Retina (tissue), 1 donor: ENCODE results near the gene MYH9.
"Not testable (repeated sequence)": the region's sequence is repeated elsewhere in the genome, so short reads cannot be mapped to it uniquely, and the experiment has no call there.

Experiments
- DNase-seq: peaks from one replicate; pipeline ENCODE4 v3.0.0-alpha.2; 2016

MYH9 gene

DNA sequence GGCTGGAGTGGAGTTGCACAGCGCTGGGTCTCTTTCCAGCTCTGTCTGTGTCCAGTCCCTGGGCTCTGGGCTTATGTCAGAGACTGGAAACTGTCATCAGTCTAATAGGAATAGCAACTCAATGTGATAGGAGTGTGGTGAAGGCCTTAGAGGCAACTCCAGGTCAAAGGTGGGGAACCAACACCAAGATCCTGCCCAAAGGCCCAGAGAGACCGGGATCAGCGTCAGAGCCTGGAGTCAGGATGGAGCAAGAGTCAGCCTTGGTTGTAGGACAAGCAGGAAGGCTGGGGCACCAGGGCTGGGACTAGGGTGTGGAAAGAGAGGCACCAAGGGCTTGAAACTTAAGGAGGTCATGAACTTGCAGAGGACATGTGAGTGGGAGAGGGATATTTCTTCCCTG lies 125.5 kb downstream of the MYH9 start:
- DNase-seq: not testable (repeated sequence)

DNA sequence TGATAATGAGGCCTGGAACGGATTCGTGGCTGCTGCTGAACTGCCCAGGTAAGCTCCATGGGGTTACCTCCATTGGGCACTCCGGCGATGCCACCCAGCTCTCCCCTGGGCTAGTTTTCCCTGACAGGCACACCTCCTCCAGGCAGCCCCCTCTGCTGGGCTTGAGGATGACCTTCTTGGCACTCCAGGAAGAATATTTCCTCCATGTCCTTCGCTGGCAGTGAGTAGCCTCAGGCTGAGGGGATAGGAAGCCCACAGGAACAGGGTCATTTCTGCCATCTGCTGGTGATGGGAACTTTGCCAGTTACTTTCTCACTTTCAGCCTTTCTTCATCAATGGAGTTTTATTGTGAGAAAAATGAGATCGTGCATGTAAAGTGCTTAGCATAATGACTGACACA lies 126.1 kb downstream of the MYH9 start:
- not testable (repeated sequence) for DNase-seq

DNA sequence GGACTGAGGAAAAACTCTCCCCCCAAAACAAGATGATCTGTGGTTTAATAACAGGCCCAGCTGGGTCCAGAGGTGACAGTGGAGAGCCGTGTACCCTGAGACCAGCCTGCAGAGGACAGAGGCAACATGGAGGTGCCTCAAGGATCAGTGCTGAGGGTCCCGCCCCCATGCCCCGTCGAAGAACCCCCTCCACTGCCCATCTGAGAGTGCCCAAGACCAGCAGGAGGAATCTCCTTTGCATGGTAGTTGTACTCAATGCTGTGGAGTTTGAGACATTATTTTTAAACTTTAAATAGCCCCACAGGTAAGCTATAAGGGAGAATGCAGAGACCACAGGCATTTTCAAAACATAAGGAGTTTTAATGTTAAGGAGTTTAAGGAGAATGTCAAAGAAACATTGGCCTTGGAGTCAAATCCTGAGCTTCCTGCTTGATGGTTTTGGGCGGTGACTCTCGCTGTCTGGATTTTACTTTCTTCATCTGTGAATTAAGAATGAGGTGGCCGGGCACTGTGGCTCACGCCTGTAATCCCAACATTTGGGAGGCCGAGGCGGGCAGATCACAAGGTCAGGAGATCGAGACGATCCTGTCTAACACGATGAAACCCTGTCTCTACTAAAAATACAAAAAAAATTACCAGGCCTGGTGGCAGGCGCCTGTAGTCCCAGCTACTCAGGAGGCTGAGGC lies 128.0 kb downstream of the MYH9 start:
- no peak for DNase-seq

DNA sequence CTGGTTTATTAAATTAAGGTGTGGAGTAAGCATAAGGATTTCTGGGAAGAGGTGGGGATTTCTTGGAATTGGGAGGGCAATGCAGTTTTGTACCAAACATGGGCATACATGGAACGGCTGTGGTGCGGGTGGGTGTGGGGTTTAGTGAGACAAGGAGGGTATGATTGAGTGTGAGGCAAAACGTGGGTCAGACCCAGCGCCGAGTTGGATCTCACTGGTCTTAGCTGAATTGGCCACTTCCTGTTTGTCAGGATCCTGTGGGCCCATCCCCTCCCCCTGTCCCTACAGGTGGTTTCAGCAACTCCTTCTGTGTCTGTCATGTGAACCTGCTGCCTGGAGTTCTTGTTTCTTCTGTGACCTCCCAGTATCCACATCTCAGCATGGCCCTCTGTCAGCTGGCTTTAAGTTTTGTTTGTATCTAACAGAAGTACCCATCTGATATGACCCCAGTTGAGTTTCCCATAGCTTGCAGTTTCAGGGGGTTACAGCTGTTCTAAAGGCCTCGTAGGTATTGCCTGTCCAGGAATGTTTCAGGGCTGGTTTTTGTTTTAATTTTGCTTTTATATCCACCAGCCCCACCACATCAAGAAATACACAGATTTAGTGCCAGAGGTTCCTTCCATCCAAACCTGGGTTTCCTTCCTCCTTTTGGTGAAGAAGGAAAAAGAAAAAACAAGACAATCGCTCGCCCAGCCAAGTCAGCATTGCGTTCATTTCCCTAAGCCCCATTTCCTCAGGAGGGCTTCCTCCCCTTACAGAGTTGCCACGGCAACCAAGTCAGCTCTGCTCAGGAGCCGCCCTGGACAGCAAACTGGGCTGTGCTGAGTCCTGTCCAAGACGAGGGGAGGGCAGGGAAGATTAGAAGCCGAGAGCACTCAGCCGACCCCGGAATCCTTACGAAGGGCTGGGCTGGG lies 128.8 kb downstream of the MYH9 start:
- peak; percentile 77 for DNase-seq

DNA sequence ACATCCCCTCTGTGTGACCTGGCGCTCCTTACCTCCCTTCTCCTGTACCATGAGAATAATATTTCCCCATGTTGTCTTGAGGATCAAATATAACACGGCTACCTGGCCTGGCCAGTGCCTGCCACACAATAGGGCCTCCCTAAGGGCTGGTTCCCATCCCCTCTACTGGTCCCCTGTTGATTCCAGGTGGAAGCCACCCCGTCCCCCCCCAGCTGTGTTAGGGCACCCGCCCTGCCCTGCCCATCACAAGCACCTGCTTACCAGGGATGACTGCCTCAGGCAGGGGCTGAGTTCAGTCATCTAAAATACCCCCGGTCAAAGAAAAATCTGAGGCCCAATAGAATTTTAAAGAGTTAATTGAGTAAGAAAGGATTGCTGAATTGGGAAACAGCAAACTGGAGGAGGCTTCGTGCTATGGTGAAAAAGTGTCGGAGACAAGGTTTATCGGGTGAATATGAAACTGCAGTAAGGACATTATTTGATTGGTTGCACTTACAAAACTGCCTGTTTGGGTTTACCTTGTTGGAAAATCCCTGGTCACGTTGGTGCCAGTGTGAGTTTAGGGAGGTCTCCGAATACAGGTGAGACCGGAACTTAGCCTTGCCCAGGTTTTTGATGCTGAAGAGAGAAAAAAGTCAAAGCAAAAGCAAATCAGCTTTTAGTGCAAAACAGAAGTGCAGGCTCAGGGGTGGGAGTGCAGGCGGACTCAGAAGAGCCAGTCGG lies 129.7 kb downstream of the MYH9 start:
- no peak for DNase-seq

DNA sequence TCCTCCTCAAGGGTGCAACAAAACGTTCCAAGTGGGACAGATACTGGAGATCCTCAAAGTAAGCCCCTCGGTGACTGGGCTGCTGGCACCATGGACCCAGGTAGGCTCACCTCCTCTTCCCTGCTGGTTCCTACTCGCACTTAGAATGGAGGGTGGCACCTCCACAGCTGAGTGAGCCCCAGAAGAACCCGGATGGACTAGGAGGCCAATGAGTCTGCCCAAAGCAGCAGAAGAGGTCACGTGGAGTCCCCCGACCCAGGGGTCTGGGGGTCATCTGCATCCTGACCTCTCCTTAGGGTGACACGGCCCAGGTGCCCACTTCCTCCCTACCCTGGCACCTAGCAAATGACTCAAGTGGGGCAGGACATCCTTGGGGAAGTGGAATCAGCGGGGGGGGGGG lies 130.5 kb downstream of the MYH9 start:
- DNase-seq: no peak

DNA sequence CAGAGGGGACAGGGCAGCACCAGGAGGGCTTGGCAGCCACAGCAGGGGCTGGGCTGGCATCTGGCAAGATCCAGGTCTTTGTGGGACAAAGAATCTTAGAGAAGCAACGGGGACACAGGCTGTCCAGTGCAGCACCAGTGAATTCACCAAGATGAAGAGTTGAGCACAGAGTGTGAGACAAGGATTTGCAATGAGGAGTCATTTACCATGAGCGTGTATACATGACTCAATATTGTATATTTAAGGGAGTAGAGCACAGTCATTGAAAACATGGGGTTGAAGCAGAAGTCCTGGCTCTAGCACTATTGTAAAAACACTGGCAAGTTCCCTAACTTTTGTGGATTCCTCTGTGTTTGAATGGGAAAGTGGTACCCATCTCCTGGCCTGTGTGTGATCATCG lies 131.3 kb downstream of the MYH9 start:
- DNase-seq: no peak

DNA sequence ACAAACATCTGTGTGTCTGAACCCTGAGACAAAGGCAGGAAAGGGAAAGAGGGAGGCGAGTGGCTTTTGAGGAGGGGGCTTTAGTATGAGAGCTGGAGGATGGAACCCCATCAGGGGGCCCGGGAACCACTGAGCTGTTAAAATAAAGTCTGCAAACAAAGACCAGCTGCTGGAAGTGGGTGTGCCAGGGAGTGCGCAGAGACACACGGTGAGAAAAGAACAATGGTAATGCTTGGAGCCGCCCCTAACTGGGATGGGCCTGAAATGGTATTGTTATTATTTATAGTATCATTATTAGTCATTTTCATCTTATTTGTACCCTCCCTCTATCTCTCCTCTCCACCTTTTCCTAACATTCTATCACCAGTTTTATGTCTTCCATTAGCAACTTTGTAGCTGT lies 132.2 kb downstream of the MYH9 start:
- DNase-seq: not testable (repeated sequence)

DNA sequence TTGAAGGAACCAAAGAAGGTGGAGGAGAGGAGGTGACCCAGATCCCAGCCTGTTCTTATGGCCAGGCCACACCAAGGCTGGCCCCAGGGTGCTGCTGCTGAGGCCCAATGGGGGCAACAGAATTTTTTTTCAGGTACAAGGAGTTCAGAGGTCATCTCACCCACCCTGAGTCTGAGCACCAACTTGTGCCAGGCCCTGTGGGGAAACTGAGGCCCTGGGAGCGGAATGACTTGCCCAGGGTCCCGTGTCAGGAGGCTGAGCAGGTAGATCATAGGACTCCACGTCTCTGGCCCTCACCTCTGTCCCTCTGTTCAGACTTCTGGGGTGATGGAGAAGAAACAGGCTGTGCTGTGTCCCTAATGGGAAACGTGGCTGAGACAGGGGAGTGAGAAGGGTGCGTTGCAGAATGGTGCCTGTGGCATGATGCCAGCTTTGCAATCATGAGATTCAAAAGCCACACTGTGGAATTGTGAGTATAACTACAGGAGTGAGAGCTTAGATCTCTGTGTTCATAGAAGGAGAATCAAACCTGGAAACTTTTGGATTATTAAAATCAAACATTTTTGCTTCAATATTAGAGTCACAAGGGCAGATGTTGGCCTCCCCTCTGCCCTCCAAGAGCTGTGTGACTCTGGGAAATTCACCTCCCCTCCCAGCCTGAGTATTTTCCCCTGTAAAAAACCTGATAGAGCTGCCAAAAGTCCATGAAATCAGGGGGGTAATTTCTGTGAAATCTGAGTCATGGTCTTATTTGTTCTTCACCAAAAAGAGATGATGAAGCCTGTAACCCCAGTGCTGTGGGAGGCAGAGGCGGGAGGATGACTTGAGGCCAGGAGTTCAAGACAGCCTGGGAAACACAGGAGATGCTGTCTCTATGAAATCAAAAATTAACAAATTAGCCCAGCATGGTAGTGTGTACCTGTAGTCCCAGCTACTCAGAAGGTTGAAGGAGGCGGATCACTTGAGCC lies 134.0 kb downstream of the MYH9 start:
- no peak for DNase-seq

DNA sequence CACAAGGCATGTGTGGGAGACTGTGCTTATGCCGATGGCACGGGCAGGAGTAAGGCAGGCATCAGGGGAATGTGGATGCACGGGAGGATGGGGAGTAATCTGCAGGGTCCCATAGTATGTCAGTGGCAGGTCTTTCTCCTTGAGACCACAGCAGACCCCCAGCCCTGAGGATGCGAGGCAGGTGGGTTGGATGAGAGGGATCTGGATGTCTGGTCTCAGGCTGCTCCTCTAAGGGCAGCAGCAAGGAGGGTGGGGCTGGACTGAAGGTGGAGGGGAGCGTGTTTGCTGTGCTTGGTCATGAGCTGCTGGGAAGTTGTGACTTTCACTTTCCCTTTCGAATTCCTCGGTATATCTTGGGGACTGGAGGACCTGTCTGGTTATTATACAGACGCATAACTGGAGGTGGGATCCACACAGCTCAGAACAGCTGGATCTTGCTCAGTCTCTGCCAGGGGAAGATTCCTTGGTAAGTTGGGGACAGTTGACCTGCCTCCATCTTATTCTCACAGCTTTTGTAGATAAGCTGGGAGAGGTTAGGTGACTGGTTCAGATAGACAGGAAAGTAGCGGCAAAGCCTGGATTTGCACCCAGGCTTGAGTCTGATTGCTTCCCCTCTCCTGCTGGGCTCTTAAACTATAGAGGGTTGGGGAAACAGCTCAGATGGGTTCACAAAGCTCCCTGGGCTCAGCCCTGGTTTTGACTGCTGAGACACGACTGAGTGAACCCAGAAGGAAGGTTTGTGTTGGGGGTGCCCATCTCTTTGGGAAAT lies 134.8 kb downstream of the MYH9 start, which contains the start of gene APOL1:
APOL1 (plus strand) TSS at position 380 of the 769 bp plus-strand sequence. CDS start 1,823 bp downstream, outside the sequence.
- DNase-seq: no peak

DNA sequence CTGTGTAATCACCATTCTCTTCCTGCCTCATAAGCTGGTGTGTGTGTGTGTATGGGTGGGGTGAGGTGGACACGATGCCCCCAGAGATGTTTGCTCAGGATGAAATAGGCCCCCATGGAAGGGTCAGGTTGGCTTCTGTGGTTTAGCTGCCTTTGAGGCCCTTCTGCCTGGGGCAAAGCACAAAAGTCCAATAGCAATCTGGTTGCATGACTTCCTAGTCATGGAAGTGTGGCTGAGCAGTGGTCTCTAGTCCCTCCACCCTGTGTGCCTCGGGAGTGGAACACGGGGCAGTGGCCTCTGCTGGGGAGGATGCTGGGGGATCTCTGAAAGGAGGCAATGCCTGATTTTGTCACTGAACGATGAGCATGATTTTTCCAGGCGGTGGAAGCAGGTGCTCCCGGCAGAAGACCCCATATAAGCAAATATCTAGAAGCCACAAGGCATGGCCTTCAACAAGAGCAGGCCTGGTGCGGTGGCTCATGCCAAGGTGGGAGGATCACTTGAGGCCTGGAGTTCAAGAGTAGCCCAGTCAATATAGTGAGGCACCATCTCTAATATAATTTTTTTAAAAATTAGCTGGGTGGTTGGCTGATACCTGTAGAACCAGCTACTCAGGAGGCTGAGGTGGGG lies 135.7 kb downstream of the MYH9 start:
- not testable (repeated sequence) for DNase-seq

DNA sequence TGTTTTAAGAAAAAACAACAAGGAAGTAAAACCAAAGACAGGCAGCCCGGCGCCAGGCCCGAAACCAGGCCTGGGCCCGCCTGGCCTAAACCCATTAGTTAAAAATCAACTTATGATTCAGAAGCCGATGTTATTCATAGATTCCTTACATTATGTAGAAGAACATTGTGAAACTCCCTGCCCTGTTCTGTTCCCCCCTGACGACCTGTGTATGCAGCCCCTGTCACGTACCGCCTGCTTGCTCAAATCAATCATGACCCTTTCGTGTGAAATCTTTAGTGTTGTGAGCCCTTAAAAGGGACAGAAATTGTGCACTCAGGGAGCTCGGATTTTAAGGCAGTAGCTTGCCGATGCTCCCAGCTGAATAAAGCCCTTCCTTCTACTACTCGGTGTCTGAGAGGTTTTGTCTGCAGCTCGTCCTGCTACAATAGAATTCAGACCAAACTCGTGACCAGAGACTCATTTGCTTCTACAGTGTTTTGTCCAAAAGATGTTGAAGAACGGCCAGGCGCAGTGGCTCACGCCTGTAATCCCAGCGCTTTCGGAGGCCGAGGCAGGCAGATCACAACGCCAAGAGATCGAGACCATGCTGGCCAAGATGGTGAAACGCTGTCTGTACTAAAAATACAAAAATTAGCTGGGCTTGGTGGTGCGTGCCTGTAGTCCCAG lies 137.3 kb downstream of the MYH9 start:
- not testable (repeated sequence) for DNase-seq

DNA sequence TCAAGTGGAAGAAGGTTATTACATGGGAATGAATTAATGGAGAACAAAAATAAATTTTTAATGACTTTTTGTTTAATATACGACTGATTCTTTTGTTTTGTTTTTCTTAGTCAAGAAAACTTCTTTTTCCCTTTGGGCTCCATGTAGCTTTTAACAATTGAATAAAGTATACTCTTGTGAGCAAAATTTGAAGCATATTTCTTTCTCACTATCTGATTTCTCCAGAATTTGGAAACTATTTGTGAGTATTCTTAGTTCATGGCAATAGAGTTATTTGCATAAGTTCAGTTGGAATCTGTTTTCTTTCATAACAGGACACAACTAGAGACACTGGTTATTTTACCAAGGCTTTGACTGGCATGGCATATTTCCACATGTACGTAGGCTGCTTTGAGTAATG lies 138.6 kb downstream of the MYH9 start:
- DNase-seq: no peak

DNA sequence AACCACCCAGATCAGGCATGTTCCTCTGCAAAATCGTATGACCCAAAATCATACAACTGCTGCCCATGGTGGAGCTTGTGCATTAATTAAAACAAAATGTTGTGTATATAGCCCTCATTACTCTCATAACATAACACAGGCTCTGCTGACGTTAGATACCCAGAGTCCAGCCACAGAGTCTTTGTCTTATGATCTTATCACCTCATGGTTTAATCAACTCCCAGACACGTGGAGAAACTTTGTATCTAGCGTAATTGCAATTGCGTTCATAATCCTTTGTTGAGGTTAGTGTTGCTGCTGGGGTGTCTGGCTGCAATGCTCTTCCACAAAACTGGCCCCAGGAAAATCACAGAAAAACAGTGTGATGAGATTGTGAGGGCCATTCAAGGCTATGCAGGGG lies 139.8 kb downstream of the MYH9 start:
- no peak for DNase-seq

DNA sequence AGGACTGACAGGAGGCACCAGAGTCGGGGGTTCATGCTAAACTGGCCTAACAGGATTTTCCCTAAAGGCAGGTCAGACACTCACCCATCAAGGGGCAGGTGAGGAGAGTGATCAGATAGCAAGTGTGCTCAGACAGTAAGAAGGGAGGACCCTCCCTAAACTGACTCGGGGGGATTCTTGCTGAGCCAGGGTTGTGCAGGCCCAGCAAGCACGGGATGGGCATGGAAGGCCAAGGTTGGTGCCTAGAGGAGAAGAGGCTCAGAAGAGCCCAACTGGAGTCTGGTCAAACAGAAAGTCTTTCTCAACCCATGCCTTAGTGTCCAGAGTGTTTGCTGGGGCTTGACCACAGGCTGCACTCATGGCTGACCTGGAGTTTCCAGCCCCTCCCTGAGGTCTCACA lies 141.0 kb downstream of the MYH9 start:
- no peak for DNase-seq

DNA sequence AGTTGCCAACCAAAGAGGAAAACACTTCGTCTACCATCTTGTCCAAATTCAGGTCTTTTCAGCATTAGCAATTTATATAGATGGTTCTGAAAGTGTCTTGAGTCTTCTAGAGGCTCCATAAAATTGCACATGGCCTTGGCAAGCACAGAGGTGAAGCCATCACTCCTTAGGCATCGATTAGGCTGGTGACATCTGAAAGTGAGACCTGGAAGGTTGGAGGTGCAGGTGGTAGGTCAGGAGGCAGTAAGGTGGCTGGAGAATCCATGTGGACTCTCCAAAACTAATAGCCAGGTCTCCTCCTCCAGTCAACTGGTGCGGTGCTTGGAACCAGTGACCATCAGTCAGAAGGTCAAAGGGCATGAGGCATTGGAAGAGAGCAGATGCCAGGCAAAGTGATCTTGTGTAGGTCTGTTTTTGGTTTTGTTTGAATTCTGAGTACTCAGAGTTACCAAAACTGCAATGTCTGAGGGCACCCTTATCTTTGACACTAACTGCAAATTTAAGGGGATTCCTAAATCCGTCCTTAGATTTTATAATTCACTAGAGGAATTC lies 141.9 kb downstream of the MYH9 start:
- DNase-seq: no peak

DNA sequence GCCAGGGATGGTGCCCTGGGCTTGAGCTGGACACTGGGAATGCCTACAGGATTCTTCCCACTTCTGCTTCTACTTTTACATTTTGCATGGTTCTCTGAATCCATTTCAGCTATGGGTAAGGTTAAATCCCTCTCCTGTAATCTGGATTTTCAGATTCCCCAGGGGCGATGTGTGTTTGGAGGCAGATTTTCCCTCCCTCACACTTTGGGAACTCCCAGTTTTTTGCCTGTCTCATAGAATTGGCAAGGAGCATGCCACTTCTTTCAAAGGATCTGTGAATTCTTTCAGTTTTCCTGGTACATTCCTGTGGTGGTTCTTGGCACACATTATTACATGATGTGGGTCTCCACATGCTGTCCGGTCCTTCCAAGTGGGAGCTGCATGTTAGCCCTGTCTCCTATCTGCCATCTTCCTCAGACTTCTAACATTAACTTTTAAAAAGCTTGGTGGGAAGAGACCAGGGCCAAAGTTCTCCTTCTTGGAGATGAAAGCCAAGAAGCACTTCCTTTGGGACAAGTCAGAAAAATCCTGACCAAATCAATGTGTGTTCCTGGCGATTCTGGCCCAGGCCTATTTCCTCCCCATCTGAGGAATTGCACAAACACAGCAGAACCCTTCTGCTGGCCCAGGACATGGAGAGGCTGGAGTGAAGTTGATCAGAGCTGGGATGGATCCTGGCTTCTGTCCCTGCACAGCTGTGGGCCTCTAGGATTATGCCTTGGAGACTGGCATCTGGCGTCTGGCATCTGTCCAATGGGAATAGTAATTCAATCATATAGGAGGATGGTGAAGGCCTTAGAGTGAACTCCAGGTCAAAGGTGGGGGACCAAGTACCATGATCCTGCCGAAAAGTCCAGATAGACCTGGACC lies 143.0 kb downstream of the MYH9 start:
- DNase-seq: no peak

DNA sequence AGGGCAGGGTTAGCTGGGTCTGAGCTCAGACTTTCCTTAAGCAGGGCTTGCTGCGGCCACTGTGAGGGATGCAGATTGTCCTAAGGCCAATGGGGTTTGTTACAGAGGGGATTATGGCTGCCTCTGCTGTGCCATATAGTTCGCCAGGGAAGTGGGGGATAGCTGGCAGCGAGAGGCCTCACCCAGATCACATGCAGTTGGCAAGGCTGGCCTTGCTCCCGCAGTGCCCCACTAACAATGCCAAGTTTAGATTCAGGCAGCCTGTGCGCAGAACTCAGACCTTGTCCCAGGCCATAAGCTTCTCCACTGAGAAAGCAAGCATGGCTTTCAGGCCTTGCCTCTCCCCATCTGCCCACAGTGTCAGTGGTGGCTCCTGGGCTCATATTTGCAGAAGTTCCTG lies 143.8 kb downstream of the MYH9 start:
- DNase-seq: no peak
